Breast epithelium (tissue), 4 donors: ENCODE results near the gene CLUH. TPM values are rescaled to one million over a fixed set of nuclear protein-coding genes. Genes with fewer than 3 reads are reported as not detected.

ENCODE experiments used
- DNase-seq, 2 donors: peaks; one replicate each; pipeline ENCODE4 v3.0.0-alpha.2; 2019; ENCODE audit warnings: low spot score in 2 of 2
- H3K27ac ChIP-seq, 2 donors: fragments of 200-600 bp; sonication (generic) in 1 of 2; one replicate each; pipeline ENCODE4 v1.5.1; 2016 to 2019; ENCODE audit warnings: mild to moderate bottlenecking in 1 of 2
- H3K27me3 ChIP-seq, 2 donors: fragments of 200-600 bp; sonication (generic) in 1 of 2; one replicate each; pipeline versions ENCODE4 v1.5.1 to v1.6.0; 2017 to 2019; ENCODE audit warnings: control low read depth in 1 of 2, mild to moderate bottlenecking in 1 of 2
- H3K36me3 ChIP-seq: fragments of 200-600 bp; one replicate; pipeline ENCODE4 v1.5.1; 2019
- H3K4me1 ChIP-seq, 2 donors: fragments of 200-600 bp; sonication (generic); one replicate each; pipeline ENCODE4 v1.5.1; 2016 to 2019; ENCODE audit warnings: control low read depth in 1 of 2
- H3K4me3 ChIP-seq, 3 donors: fragments of 200-600 bp; sonication (generic); 1 replicate in 2 of 3; 2 replicates in 1 of 3; pipeline ENCODE4 v1.5.1; 2016 to 2019; ENCODE audit warnings: mild to moderate bottlenecking in 3 of 3, moderate library complexity in 2 of 3
- H3K9me3 ChIP-seq, 2 donors: fragments of 200-600 bp; sonication (generic) in 1 of 2; one replicate each; pipeline ENCODE4 v1.5.1; 2016 to 2019; ENCODE audit warnings: control low read depth in 1 of 2
- CTCF ChIP-seq, 3 donors: fragments of 450-650 bp; IDR thresholded peaks; one replicate each; pipeline ENCODE4 v1.5.1; 2016 to 2017; ENCODE audit warnings: antibody characterized with exemption in 3 of 3, mild to moderate bottlenecking in 3 of 3, moderate library complexity in 3 of 3
- POLR2A ChIP-seq: fragments of 450-650 bp; IDR thresholded peaks from one replicate; pipeline ENCODE4 v1.6.1; 2016; ENCODE audit warnings: antibody characterized with exemption, mild to moderate bottlenecking, moderate library complexity
- POLR2AphosphoS5 ChIP-seq, 3 donors: sonication (generic); formaldehyde crosslinking; IDR thresholded peaks; one replicate each; pipeline ENCODE4 v1.6.1; 2017; ENCODE audit warnings: antibody characterized with exemption in 3 of 3
- intact Hi-C: fragments of 100-400 bp; cut with DNase I; formaldehyde crosslinking; loops from one replicate; pipeline ENCODE4 v1.15.1; 2023; ENCODE audit warnings: low total_unique reads
- total RNA-seq, 3 donors: library from RNA; depleted of rRNA; stranded (reverse); fragments of >200 nt; gene quantifications; one replicate each; pipeline ENCODE4 v1.1.0, GENCODE V29; 2016

CLUH gene
- total RNA-seq, 3 donors from 2014 or later = 37.6 to 77.7 (median 50.6) TPM

- DNase-seq = peak in 1 of 2 donors; percentile 41
- Histone ChIP-seq H3K27ac (no peak overlapping the region), H3K4me3 (no peak overlapping the region), H3K27me3 (no peaks in the 10 kb centered on the region), H3K4me1 (no peaks in the 10 kb centered on the region), H3K9me3 (no peaks in the 10 kb centered on the region), H3K36me3 (peaks cover 24% of the 10 kb centered on the region)
- TF ChIP-seq POLR2AphosphoS5 (IDR thresholded peaks at IDR 0.05) (no peak), CTCF (IDR thresholded peaks at IDR 0.05) (no peak), POLR2A (no peak)
- intact Hi-C loops = no loop called here
Measured at GRCh38 chr17:2695961-2696760, 15.4 kb downstream of the CLUH start.

DNA sequence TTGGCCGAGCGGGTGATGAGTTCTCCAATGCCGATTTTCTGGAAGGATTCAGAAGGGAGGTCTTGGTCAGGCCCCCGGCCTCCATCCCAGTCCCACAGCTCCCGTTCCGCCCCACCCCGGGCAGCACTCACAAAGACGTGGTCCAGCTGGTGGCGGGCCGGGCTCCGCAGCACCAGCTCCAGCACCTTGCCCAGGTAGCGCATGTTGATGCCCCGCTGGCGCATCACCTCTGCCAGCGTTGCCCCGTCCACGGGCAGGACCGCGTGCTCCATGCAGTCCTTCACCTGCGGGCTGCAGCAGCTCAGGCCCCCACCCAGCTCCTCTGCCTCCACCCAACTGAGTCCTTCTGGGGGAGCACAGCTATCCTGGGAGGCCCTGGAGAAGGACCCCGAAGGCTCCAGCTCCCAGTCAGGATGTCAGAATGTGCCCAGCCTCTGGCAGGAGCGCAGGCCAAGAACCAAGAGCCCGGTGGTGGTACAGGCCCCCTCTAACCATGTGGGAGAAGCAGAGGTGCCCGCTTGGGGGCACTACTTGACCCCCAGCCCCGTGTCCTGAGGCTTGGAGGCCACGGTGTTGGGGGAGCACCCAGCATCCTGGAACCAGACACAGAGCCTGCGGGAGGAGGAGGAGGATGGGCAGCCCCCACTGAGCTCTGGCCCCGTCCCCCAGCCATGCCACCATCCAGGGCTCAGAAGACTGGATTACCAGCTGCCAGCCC lies 16.2 kb downstream of the CLUH start:
- H3K27me3 ChIP-seq = no peaks in the 10 kb centered on the region
- no peaks in the 10 kb centered on the region for H3K9me3 ChIP-seq
- TF ChIP-seq CTCF (IDR thresholded peaks at IDR 0.05) (no peak), POLR2AphosphoS5 (IDR thresholded peaks at IDR 0.05) (no peak), POLR2A (no peak)
- H3K27ac ChIP-seq = no peak overlapping the region
- no peak overlapping the region for H3K4me3 ChIP-seq
- H3K4me1 ChIP-seq = no peaks in the 10 kb centered on the region
- peak in 1 of 2 donors; percentile 48 for DNase-seq
- intact Hi-C loops = no loop called here
- H3K36me3 ChIP-seq = peaks cover 17% of the 10 kb centered on the region

DNA sequence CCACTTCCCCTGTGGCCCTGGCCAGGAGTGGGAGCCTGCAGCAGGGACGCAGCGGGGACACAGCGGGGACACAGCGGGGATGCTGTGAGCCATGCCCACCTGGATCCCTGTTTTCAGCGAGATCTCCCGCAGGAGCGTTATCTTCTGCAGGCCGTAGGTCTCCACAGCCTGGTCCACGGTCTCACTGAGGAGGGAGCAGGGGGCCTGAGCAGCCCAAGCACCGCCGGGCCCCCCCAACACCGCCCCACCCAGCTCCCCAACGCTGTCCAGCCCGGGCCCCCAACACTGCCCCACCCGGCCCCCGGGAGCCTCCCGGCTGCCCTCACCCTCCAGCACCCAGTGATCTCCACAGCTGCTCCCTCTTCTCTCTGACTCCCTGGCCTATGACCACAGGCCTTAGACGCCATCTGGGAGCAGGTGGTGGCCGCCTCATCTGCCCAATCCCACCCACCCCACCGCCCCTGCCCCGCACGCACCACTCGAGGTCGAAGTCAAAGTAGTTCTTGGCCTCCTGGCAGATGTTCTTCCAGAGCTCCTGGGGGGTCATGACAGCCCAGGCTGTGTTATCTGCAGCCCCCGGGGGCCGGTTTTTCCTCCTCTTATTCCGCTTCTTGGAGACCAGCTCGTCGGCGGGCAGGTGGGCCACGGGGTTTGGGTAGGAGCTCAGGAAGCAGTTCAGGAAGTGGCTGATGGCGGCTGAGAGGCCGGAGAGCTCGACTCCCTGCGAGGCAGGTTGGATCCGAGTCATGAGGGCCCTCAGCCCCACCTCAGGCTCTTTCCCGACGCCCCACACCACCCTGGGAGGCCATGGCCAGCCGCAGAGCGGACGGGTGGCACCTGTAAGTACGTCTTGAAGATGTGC lies 17.0 kb downstream of the CLUH start:
- Histone ChIP-seq H3K9me3 (no peaks in the 10 kb centered on the region), H3K27ac (no peak overlapping the region), H3K27me3 (no peaks in the 10 kb centered on the region), H3K4me3 (no peak overlapping the region), H3K4me1 (peaks cover 0 to 2% of the 10 kb centered on the region in 2 donors), H3K36me3 (peaks cover 17% of the 10 kb centered on the region)
- intact Hi-C loops = no loop called here
- no peak for TF ChIP-seq POLR2A
- no peak for TF ChIP-seq CTCF (IDR thresholded peaks at IDR 0.05)
- TF ChIP-seq POLR2AphosphoS5 (IDR thresholded peaks at IDR 0.05) = no peak
- DNase-seq = peak in 1 of 2 donors; percentile 42

GRCh38 chr17:2693561-2694380 lies 17.8 kb downstream of the CLUH start:
- no peaks in the 10 kb centered on the region for H3K27me3 ChIP-seq
- TF ChIP-seq POLR2AphosphoS5 (IDR thresholded peaks at IDR 0.05) = no peak
- TF ChIP-seq POLR2A = no peak
- no peak for TF ChIP-seq CTCF (IDR thresholded peaks at IDR 0.05)
- peak; percentile 17 to 37 for DNase-seq
- intact Hi-C loops = no loop called here
- H3K36me3 ChIP-seq = peaks cover 17% of the 10 kb centered on the region
- no peaks in the 10 kb centered on the region for H3K9me3 ChIP-seq
- no peak overlapping the region for H3K27ac ChIP-seq
- H3K4me3 ChIP-seq = no peak overlapping the region
- peaks cover 0 to 3% of the 10 kb centered on the region in 2 donors for H3K4me1 ChIP-seq
